Testis (tissue), 2 donors: Measurements from ENCODE around the gene DIAPH3.

Source experiments
- CTCF ChIP-seq, 3 experiments: fragments of 450-650 bp in 2 of 3; fragments of 200-600 bp in 1 of 3; sonication (generic) in 1 of 3; IDR thresholded peaks; one replicate each; pipeline ENCODE4 v1.5.1; 2016 to 2019; ENCODE audit warnings: antibody characterized with exemption in 3 of 3, mild to moderate bottlenecking in 2 of 3, moderate library complexity in 1 of 3
- POLR2A ChIP-seq: fragments of 450-650 bp; IDR thresholded peaks from one replicate; pipeline ENCODE4 v1.6.1; 2017; ENCODE audit warnings: antibody characterized with exemption, mild to moderate bottlenecking, moderate library complexity

GRCh38 chr13:60012488-60012887 lies 151.2 kb downstream of the DIAPH3 start:
- no peak for TF ChIP-seq CTCF (IDR thresholded peaks at IDR 0.05)
- TF ChIP-seq POLR2A: no peak
